ENCODE measurements around the gene BAZ2B.

- TF ChIP-seq CTCF (IDR thresholded peaks at IDR 0.05; ENCODE audit: borderline replicate concordance, extremely low read depth, low read length, poor library complexity, severe bottlenecking): no peak
- TF ChIP-seq EZH2 (IDR thresholded peaks at IDR 0.05; ENCODE audit: borderline replicate concordance, low read depth, low read length, severe bottlenecking): no peak
Observed at GRCh38 chr2:159381574-159381973, 234.8 kb downstream of the BAZ2B start.
